Ishikawa (cell line): ENCODE measurements around the gene EZR.
A peak's percentile ranks its signal among the peaks of the same experiment; 100 is the strongest.

Experiments used
- CEBPB ChIP-seq: IDR thresholded peaks from 2 replicates; pipeline ENCODE4 v1.6.1; 2012
- CREB1 ChIP-seq: IDR thresholded peaks from 2 replicates; pipeline ENCODE4 v1.6.1; 2012; ENCODE audit warnings: low read depth
- EGR1 ChIP-seq: IDR thresholded peaks from 2 replicates; pipeline ENCODE4 v1.6.1; 2012
- EP300 ChIP-seq: IDR thresholded peaks from 2 replicates; pipeline ENCODE4 v1.6.1; 2012; ENCODE audit warnings: borderline replicate concordance
- FOXM1 ChIP-seq: IDR thresholded peaks from 2 replicates; pipeline ENCODE4 v1.6.1; 2012; ENCODE audit warnings: low read depth, borderline replicate concordance
- MAX ChIP-seq: IDR thresholded peaks from 2 replicates; pipeline ENCODE4 v1.6.1; 2012
- NFIC ChIP-seq: IDR thresholded peaks from 2 replicates; pipeline ENCODE4 v1.6.1; 2012
- RAD21 ChIP-seq: IDR thresholded peaks from 2 replicates; pipeline ENCODE4 v1.6.1; 2012; ENCODE audit warnings: low read depth
- REST ChIP-seq: IDR thresholded peaks from 2 replicates; pipeline ENCODE4 v1.6.1; 2012; ENCODE audit warnings: low read depth, mild to moderate bottlenecking
- TAF1 ChIP-seq: IDR thresholded peaks from 2 replicates; pipeline ENCODE4 v1.6.1; 2012; ENCODE audit warnings: low read depth, mild to moderate bottlenecking
- TCF12 ChIP-seq: IDR thresholded peaks from 2 replicates; pipeline ENCODE4 v1.6.1; 2012; ENCODE audit warnings: low read depth
- TEAD4 ChIP-seq: IDR thresholded peaks from 2 replicates; pipeline ENCODE4 v1.6.1; 2012
- YY1 ChIP-seq: IDR thresholded peaks from 2 replicates; pipeline ENCODE4 v1.6.1; 2012; ENCODE audit warnings: low read depth
- ZBTB7A ChIP-seq: IDR thresholded peaks from 2 replicates; pipeline ENCODE4 v1.6.1; 2012; ENCODE audit warnings: low read depth
- TF ChIP-seq, protein P1 (sequence below): IDR thresholded peaks from 2 replicates; pipeline ENCODE4 v1.6.1; 2012

Gene EZR

GRCh38 chr6:158861686-158862381 lies 42.7 kb upstream of the EZR start:
- TF ChIP-seq TEAD4 (no peak), MAX (no peak), TCF12 (no peak), FOXM1 (no peak), EP300 (0 out of 2 replicates have a peak, but pooled peaks have one; percentile 23), REST (no peak), TAF1 (no peak), ZBTB7A (no peak), EGR1 (no peak)

DNA sequence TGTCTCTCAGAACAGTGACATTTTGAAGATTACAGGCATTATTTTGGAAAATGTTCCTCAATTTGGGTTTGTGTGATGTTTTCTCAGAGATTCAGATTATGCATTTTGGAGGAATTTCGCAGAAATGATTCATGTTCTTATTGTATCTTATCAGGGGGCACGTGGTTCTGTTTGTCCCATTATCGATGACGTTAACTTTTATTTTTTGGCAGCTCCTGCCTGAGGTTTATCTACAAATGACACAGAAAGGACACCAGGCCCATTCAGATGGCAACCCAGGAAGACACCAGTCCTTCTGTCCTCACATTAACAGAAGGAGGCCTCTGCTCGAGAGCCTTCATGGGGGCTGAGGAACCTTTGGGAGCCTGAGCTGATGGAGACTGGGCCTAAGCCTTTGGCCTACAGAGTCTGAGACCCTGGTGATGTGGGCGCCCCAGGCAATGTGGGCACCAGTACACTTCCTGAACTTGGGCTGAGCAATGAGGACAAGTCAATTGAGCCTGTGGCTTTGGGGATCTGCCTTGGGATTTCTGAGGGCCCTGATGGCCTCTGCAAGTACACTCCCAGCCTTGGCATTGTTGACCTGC lies 41.2 kb upstream of the EZR start:
- TF ChIP-seq ZBTB7A (no peak), YY1 (no peak), REST (no peak), EP300 (no peak), FOXM1 (no peak), CREB1 (no peak), EGR1 (no peak), NFIC (no peak)
- TF ChIP-seq, protein P1, sequence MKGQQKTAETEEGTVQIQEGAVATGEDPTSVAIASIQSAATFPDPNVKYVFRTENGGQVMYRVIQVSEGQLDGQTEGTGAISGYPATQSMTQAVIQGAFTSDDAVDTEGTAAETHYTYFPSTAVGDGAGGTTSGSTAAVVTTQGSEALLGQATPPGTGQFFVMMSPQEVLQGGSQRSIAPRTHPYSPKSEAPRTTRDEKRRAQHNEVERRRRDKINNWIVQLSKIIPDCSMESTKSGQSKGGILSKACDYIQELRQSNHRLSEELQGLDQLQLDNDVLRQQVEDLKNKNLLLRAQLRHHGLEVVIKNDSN = no peak

DNA sequence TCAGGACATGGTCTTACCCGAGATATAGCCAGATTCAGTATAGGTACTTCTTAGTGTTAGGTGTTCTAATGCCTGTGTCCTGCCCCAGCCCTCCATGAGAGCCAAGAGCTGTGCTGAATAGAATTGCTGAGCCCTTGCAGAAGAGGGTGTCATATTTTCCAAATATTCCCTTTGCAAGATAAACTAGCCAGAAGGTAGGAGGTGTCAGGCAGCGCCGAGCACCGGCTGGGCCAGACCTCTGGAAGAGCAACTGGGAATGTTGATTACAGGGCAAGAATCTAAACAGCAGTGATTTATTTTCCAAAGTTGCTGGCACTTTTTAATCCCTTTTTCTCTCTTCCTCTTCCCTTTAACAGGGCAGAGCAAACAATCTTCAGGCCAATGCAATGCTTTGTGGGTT lies 37.1 kb upstream of the EZR start:
- TF ChIP-seq EGR1 = no peak
- 0 out of 2 replicates have a peak, but pooled peaks have one; percentile 16 for TF ChIP-seq TEAD4

DNA sequence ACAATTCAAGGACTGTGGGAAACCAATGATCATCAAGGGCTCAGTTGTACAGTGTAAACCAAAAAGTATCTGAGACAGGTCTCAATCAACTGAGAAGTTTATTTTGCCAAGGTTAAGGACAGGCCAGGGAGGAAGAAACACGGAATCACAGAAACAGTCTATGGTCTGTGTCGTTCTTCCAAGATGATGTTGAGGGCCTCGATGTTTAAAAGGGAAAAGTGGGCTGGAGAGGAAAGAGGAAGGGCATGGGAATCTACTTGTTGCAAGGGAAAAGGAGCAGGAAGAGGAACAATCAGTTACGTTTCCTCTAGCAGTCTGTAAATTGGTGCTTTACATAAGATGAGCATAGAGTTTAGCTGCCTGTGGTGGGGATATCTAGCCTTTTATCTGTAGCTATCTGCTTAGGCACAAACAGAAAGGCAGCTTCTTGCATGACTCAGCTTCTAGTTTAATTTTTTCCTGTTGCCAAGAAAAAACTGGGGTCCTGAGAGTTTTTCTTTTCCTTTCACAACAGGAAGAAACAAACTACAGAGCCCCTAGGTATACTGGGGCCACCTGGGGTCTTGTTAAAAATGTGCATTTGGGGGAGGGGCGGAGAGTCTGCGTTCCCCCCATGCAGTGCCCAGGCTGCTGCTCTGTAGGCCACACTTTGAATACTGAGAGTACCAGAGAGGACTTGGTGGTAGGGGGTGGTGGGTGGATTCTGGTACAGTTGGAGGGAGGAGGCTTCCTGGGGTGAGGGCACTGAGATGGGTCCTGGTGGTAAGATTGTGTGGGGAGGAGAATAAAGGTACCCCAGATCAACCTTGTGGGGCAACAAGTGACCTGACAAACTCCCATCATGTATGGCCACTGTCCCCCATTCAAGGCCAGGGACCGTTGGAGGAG lies 35.3 kb upstream of the EZR start:
- TF ChIP-seq REST (no peak), TEAD4 (no peak), EP300 (no peak)

GRCh38 chr6:158853880-158854213 lies 34.7 kb upstream of the EZR start:
- TF ChIP-seq RAD21 (no peak), ZBTB7A (no peak; the same call in 1 of the 2 replicates), TAF1 (no peak), CEBPB (no peak), YY1 (no peak), EGR1 (no peak), EP300 (no peak), MAX (no peak), TEAD4 (no peak), REST (no peak), CREB1 (no peak), NFIC (no peak), FOXM1 (no peak), TCF12 (no peak)
- TF ChIP-seq, protein P1 = no peak
